Activated CD4-positive, CD25-positive, alpha-beta regulatory T cell treated with anti-CD3 and anti-CD28 coated beads, Interleukin-2, amount 50 U/mL, for 72 hours (primary cell): ENCODE data around the gene SUOX.
"Not testable (repeated sequence)": the region's sequence is repeated elsewhere in the genome, so short reads cannot be mapped to it uniquely, and the experiment has no call there.

Source experiments
- DNase-seq: peaks from one replicate; pipeline ENCODE4 v3.0.0; 2021

Gene SUOX

GRCh38 chr12:55984861-55985260 is 12.2 kb upstream of the SUOX start:
- no peak for DNase-seq

- DNase-seq, result no peak
Observed at GRCh38 chr12:55985341-55985740, 11.7 kb upstream of the SUOX start.

- DNase-seq, result not testable (repeated sequence)
Observed at GRCh38 chr12:55985976-55986375, 11.1 kb upstream of the SUOX start.

GRCh38 chr12:55991110-55991509 is 6.0 kb upstream of the SUOX start:
- no peak for DNase-seq

- DNase-seq, result no peak
Observed at GRCh38 chr12:55993230-55993853, 3.7 kb upstream of the SUOX start.

GRCh38 chr12:55995366-55995765 is 1.7 kb upstream of the SUOX start:
- no peak for DNase-seq

- peak; percentile 43 for DNase-seq
Observed at GRCh38 chr12:55996201-55996714, 818 bp upstream of the SUOX start.

GRCh38 chr12:55997535-55997859 is 421 bp downstream of the SUOX start:
- DNase-seq, result no peak

GRCh38 chr12:55999522-55999921 is 2.4 kb downstream of the SUOX start:
- not testable (repeated sequence) for DNase-seq

- DNase-seq, result not testable (repeated sequence)
Observed at GRCh38 chr12:55999999-56000540, 3.0 kb downstream of the SUOX start.

GRCh38 chr12:56001487-56002100 is 4.5 kb downstream of the SUOX start:
- DNase-seq, result no peak

GRCh38 chr12:56003376-56003775 is 6.3 kb downstream of the SUOX start:
- DNase-seq, result not testable (repeated sequence)

GRCh38 chr12:56004211-56004610 is 7.1 kb downstream of the SUOX start:
- no peak for DNase-seq

GRCh38 chr12:56007564-56008559 is 10.8 kb downstream of the SUOX start:
- DNase-seq, result peak; percentile 65

GRCh38 chr12:56010111-56010570 is 13.1 kb downstream of the SUOX start:
- no peak for DNase-seq

GRCh38 chr12:56011509-56012090 is 14.5 kb downstream of the SUOX start:
- DNase-seq, result no peak

GRCh38 chr12:56013482-56013881 is 16.4 kb downstream of the SUOX start:
- DNase-seq, result no peak

- DNase-seq, result no peak
Observed at GRCh38 chr12:56014205-56014604, 17.1 kb downstream of the SUOX start.

GRCh38 chr12:56017181-56017580 is 20.1 kb downstream of the SUOX start:
- DNase-seq, result no peak

- no peak for DNase-seq
Observed at GRCh38 chr12:56018356-56018755, 21.3 kb downstream of the SUOX start.

GRCh38 chr12:56020423-56021184 is 23.5 kb downstream of the SUOX start, which contains the start of gene IKZF4:
Gene IKZF4, plus strand, starts transcription at chr12:56021043. Its CDS starts 451 bp downstream, at chr12:56021494.
- DNase-seq, result no peak
